ENCODE measurements around the gene MORN1.

The MORN1 gene

DNA sequence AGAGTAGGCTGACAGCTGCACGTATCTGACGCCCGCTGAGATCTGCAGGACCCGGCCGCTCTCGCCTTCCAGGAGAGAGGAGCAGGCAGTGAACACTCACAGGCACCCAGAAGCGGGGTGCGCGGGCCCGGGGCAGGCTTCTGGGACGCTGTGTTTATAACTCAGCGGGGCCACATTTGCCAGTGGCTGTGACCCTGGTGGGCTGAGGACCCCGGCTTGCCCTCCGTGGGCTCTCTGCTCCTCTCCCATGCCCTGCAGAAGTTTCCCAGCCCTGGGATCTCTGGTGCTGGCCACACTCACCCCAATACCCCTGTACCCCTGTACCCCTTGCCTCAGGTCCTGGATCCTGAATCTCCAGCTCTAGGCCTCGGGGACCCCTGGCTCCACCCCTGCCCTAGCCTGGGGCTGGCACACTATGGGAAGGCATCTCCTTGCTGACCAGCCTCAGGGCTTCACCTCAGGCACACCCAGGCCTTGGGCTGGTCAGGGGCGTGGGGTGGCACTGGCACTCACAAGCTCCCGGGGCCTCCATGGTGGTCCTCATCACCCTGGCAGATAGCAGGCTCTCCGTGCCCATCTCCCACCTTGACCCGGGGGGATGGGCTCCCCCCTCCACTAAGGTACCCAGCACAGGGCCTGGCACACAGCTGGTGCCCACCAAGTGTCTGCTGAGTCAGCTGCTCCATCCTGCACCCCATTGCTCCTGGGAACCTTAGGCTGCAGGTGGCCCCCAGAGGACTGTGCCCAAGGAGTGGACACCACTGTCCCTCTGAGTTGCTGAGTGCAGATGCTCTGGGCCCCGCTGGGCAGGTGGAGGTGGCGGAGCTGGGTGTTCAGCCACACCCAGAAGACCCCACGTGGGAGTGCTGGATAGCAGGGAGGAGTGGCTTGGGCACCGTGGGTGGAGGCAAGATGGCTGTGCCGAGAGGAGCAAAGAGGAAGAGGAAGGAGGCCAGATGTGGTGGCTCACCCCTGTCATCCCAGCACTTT is 32.4 kb downstream of the MORN1 start:
- Histone ChIP-seq H3K27me3 (ENCODE audit: low read depth, low read length) (no peaks in the 10 kb centered on the region), H4K20me1 (ENCODE audit: insufficient read depth, low read length) (no peaks in the 10 kb centered on the region), H3K4me2 (ENCODE audit: low read length) (no peak overlapping the region), H3K27ac (ENCODE audit: low read length) (no peak overlapping the region), H3K36me3 (replicated peaks; ENCODE audit: low read depth, low read length) (no peaks in the 10 kb centered on the region), H3K9ac (ENCODE audit: low read length) (no peak overlapping the region), H2AFZ (ENCODE audit: low read depth, low read length) (no peak overlapping the region), H3K4me3 (ENCODE audit: low read length) (no peak overlapping the region), H3K4me1 (ENCODE audit: low read length) (no peaks in the 10 kb centered on the region), H3K9me3 (ENCODE audit: insufficient read depth, low read length) (peaks cover 2% of the 10 kb centered on the region; the same call in 1 of the 2 replicates), H3K79me2 (ENCODE audit: low read length) (no peaks in the 10 kb centered on the region)
- TF ChIP-seq, protein P1, sequence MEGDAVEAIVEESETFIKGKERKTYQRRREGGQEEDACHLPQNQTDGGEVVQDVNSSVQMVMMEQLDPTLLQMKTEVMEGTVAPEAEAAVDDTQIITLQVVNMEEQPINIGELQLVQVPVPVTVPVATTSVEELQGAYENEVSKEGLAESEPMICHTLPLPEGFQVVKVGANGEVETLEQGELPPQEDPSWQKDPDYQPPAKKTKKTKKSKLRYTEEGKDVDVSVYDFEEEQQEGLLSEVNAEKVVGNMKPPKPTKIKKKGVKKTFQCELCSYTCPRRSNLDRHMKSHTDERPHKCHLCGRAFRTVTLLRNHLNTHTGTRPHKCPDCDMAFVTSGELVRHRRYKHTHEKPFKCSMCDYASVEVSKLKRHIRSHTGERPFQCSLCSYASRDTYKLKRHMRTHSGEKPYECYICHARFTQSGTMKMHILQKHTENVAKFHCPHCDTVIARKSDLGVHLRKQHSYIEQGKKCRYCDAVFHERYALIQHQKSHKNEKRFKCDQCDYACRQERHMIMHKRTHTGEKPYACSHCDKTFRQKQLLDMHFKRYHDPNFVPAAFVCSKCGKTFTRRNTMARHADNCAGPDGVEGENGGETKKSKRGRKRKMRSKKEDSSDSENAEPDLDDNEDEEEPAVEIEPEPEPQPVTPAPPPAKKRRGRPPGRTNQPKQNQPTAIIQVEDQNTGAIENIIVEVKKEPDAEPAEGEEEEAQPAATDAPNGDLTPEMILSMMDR (IDR thresholded peaks at IDR 0.05; ENCODE audit: low read depth, low read length), result no peak

GRCh38 chr1:2358072-2358471 is 33.3 kb downstream of the MORN1 start:
- Histone ChIP-seq H3K4me1 (ENCODE audit: low read length) (no peaks in the 10 kb centered on the region), H3K36me3 (replicated peaks; ENCODE audit: low read depth, low read length) (no peaks in the 10 kb centered on the region), H3K9me3 (ENCODE audit: insufficient read depth, low read length) (no peaks in the 10 kb centered on the region), H3K27ac (ENCODE audit: low read length) (no peak overlapping the region), H3K9ac (ENCODE audit: low read length) (no peak overlapping the region), H3K79me2 (ENCODE audit: low read length) (no peaks in the 10 kb centered on the region), H2AFZ (ENCODE audit: low read depth, low read length) (no peak overlapping the region), H3K27me3 (ENCODE audit: low read depth, low read length) (no peaks in the 10 kb centered on the region), H3K4me2 (ENCODE audit: low read length) (no peak overlapping the region), H3K4me3 (ENCODE audit: low read length) (no peak overlapping the region), H4K20me1 (ENCODE audit: insufficient read depth, low read length) (no peaks in the 10 kb centered on the region)
- TF ChIP-seq, protein P1 (IDR thresholded peaks at IDR 0.05; ENCODE audit: low read depth, low read length), result no peak
- TF ChIP-seq EZH2phosphoT487 (IDR thresholded peaks at IDR 0.05; ENCODE audit: low read depth), result no peak

DNA sequence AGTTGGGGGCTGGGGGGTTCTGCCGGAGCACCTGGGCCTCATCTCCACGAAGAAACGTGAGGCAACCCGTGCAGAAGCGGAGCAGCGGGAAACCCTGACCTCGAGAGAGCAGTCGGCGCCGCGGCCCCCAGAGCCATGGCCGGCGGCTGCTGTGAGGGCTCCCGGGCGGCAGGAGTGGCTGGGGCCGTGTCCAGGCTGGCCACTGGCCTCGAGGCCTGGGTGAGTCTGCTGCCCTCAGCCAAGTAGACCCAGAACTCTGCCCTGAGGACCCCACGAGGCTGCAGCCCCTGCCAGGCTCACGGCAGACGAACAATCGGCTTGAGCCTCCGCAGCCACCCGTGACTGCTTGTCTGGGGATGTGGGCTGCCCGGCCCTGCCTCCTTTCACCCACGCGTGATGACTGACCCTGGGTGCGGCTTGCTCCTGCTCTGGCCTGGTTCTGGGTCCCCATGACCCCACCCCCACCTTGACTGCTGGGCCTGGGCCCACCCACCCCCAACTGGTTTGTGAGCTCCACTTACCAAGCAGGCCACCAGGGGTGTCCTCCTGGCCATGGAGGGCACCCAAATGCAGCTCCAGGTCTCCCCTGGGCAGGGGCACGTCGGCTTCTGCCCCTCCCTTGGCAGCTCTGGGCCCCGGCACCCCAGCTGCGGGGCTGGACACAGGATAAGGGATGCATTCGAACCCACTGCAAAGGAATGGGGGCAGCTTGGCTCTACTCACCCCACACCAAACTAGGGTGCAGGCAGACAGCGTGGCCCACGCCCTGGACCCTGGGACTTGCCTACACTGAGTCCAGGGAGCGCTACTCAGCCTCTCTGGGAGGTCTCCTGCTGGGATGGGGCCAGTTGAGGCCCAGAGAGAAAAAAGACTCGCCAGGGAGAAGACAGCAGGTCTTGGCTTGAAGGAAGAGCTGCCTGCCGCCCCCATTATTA is 34.2 kb downstream of the MORN1 start:
- Histone ChIP-seq H3K4me2 (ENCODE audit: low read length) (no peak overlapping the region), H3K9me3 (ENCODE audit: insufficient read depth, low read length) (no peaks in the 10 kb centered on the region), H3K9ac (ENCODE audit: low read length) (no peak overlapping the region), H3K79me2 (ENCODE audit: low read length) (no peaks in the 10 kb centered on the region), H3K27ac (ENCODE audit: low read length) (no peak overlapping the region), H2AFZ (ENCODE audit: low read depth, low read length) (no peak overlapping the region), H3K27me3 (ENCODE audit: low read depth, low read length) (no peaks in the 10 kb centered on the region), H3K36me3 (replicated peaks; ENCODE audit: low read depth, low read length) (no peaks in the 10 kb centered on the region), H3K4me3 (ENCODE audit: low read length) (no peak overlapping the region), H3K4me1 (ENCODE audit: low read length) (no peaks in the 10 kb centered on the region), H4K20me1 (ENCODE audit: insufficient read depth, low read length) (no peaks in the 10 kb centered on the region)
- no peak for TF ChIP-seq EZH2phosphoT487 (IDR thresholded peaks at IDR 0.05; ENCODE audit: low read depth)
- TF ChIP-seq, protein P1 (IDR thresholded peaks at IDR 0.05; ENCODE audit: low read depth, low read length), result no peak

DNA sequence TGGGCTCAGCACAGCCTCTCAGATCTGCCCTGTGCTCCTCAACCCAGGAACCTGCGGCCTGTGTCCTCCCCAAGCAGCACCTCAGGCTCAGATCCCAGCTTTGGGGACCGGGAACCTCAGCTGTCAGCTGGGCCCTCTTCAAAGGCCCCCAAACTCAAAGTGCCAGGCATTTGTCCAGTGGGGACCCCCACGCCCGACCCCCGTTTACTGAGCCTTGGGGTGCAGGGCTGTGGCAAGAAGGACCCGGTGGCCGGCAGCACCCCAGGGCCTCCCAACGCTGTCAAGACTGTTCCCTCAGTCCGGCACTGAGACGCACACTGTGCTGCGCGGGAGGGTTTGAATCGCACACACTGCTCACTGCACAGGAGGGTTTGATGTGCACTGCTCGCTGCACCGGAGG is 35.0 kb downstream of the MORN1 start:
- no peaks in the 10 kb centered on the region for H3K27me3 ChIP-seq (ENCODE audit: low read depth, low read length)

More for the DNA sequence above, 35.0 kb downstream of the MORN1 start:
- TF ChIP-seq EZH2phosphoT487 (IDR thresholded peaks at IDR 0.05; ENCODE audit: low read depth), result no peak
- TF ChIP-seq, protein P1 (IDR thresholded peaks at IDR 0.05; ENCODE audit: low read depth, low read length), result no peak
- Histone ChIP-seq H2AFZ (ENCODE audit: low read depth, low read length) (no peak overlapping the region), H3K4me3 (ENCODE audit: low read length) (no peak overlapping the region), H3K4me2 (ENCODE audit: low read length) (no peak overlapping the region), H3K79me2 (ENCODE audit: low read length) (no peaks in the 10 kb centered on the region), H3K4me1 (ENCODE audit: low read length) (no peaks in the 10 kb centered on the region), H4K20me1 (ENCODE audit: insufficient read depth, low read length) (no peaks in the 10 kb centered on the region), H3K27ac (ENCODE audit: low read length) (no peak overlapping the region), H3K9me3 (ENCODE audit: insufficient read depth, low read length) (no peaks in the 10 kb centered on the region), H3K36me3 (replicated peaks; ENCODE audit: low read depth, low read length) (no peaks in the 10 kb centered on the region), H3K9ac (ENCODE audit: low read length) (no peak overlapping the region)

Measured in OCI-LY3 (cell line).